Ovary (tissue), 9 donors: ENCODE results near the gene IL18BP. TPM values are rescaled to one million over a fixed set of nuclear protein-coding genes. Genes with fewer than 3 reads are reported as not detected.

Experiments
- DNase-seq, 5 donors: peaks; one replicate each; pipeline ENCODE4 v3.0.0-alpha.2; 2019 to 2020
- H3K27ac ChIP-seq, 2 donors: fragments of 200-600 bp; one replicate each; pipeline versions ENCODE4 v1.5.1 to v1.8.0; 2019 to 2022
- H3K27me3 ChIP-seq: fragments of 200-600 bp; one replicate; pipeline ENCODE4 v1.8.0; 2022
- H3K36me3 ChIP-seq: fragments of 200-600 bp; sonication (generic); one replicate; pipeline ENCODE4 v1.5.1; 2019
- H3K4me1 ChIP-seq: one replicate; pipeline ENCODE4 v1.8.1; 2013; ENCODE audit warnings: mild to moderate bottlenecking, moderate library complexity; ENCODE audit not compliant: insufficient read depth
- H3K4me3 ChIP-seq: fragments of 200-600 bp; sonication (generic); one replicate; pipeline ENCODE4 v1.5.1; 2017
- H3K9me3 ChIP-seq, 2 donors: fragments of 200-600 bp in 1 of 2; sonication (generic) in 1 of 2; one replicate each; pipeline versions ENCODE4 v1.5.1 to v1.8.1; 2013 to 2019; ENCODE audit warnings: mild to moderate bottlenecking in 1 of 2, moderate library complexity in 1 of 2
- CTCF ChIP-seq, 3 donors: fragments of 450-650 bp in 2 of 3; fragments of 200-600 bp in 1 of 3; IDR thresholded peaks; one replicate each; pipeline versions ENCODE4 v1.5.1 to v1.8.0; 2016 to 2022; ENCODE audit warnings: antibody characterized with exemption in 3 of 3, mild to moderate bottlenecking in 1 of 3
- EP300 ChIP-seq: sonication (generic); formaldehyde crosslinking; IDR thresholded peaks from one replicate; pipeline ENCODE4 v1.6.1; 2017; ENCODE audit warnings: antibody characterized with exemption
- POLR2A ChIP-seq: fragments of 450-650 bp; IDR thresholded peaks from one replicate; pipeline ENCODE4 v1.6.1; 2017; ENCODE audit warnings: antibody characterized with exemption, mild to moderate bottlenecking, moderate library complexity
- WGBS, 3 donors: extraction: QIAGEN DNeasy Blood & Tissue Kit in 1 of 3; methylation state at CpG; one replicate each; pipeline versions ENCODE4 v1.1.5 to v1.1.7; 2013 to 2017; 5-methylcytosine and 5-hydroxymethylcytosine counted together
- intact Hi-C, 4 donors: fragments of 100-400 bp; cut with DNase I; formaldehyde crosslinking; loops; one replicate each; pipeline versions ENCODE4 v1.11.0 to v1.15.1; 2022 to 2023
- polyA plus RNA-seq, 2 donors: library from polyadenylated mRNA; stranded (reverse); fragments of 200-250 nt in 1 of 2; fragments of 350-450 nt in 1 of 2; fragmentation: Illumina TruSeq in 1 of 2; extraction: RNeasy Lipid Tissue Mini Kit (QIAGEN cat#74804) in 1 of 2; gene quantifications; one replicate each; pipeline ENCODE4 v1.2.3, GENCODE V29; 2013 to 2014
- total RNA-seq, 7 donors: library from RNA; depleted of rRNA in 2 of 7; stranded (reverse); fragments of >200 nt in 2 of 7; fragmentation: NEBNext Ultra II Directional in 3 of 7; extraction: Animal tissue kit (Norgen Biotek cat#: 25700) in 3 of 7; gene quantifications; one replicate each; pipeline versions ENCODE4 v1.1.0 to v1.2.4, GENCODE V29; 2016 to 2023
- donor health status: DM: no; HTN: no; CAD: no; lungs with moderate emphysema.
- donor health status: DM: no; HTN: no; CAD: no.
- donor health status: Bipolar disorder and iron deficiency.
- donor health status: DM: yes; HTN: yes; CAD: no.
- donor health status: DM: no; HTN: no; CAD: no.
- donor health status: DM: yes; HTN: yes; CAD: no.

Gene IL18BP
- total and polyA plus RNA-seq, 9 donors, result 4.6 to 17.1 (median 8.8) TPM

GRCh38 chr11:72014761-72015320 lies 16.1 kb downstream of the IL18BP start:
- H3K9me3 ChIP-seq, result no peaks in the 10 kb centered on the region
- 78 to 81% (median 79%) methylated on average over 16 of the region's 16 CpGs for WGBS, 3 donors
- H3K4me3 ChIP-seq, result no peak overlapping the region
- H3K4me1 ChIP-seq, result peaks cover 9% of the 10 kb centered on the region
- no peak overlapping the region for H3K27ac ChIP-seq
- no peak for TF ChIP-seq POLR2A
- no peak for TF ChIP-seq CTCF (IDR thresholded peaks at IDR 0.05)
- TF ChIP-seq EP300, result no peak
- intact Hi-C loops, result no loop called here
- H3K27me3 ChIP-seq, result no peaks in the 10 kb centered on the region
- H3K36me3 ChIP-seq, result no peaks in the 10 kb centered on the region
- DNase-seq, result no peak

GRCh38 chr11:72015511-72016061 lies 16.9 kb downstream of the IL18BP start:
- Histone ChIP-seq H3K27ac (no peak overlapping the region), H3K9me3 (no peaks in the 10 kb centered on the region), H3K4me1 (peaks cover 9% of the 10 kb centered on the region), H3K36me3 (no peaks in the 10 kb centered on the region), H3K4me3 (no peak overlapping the region), H3K27me3 (no peaks in the 10 kb centered on the region)
- TF ChIP-seq EP300 (no peak), CTCF (IDR thresholded peaks at IDR 0.05) (peak in 1 of 3 donors; percentile 10)
- no peak for DNase-seq
- intact Hi-C loops, result no loop called here
- 81 to 86% (median 84%) methylated on average over 10 of the region's 10 CpGs for WGBS, 3 donors

GRCh38 chr11:72018171-72018570 lies 19.5 kb downstream of the IL18BP start:
- Histone ChIP-seq H3K9me3 (no peaks in the 10 kb centered on the region), H3K27me3 (no peaks in the 10 kb centered on the region), H3K27ac (no peak overlapping the region), H3K36me3 (no peaks in the 10 kb centered on the region), H3K4me3 (no peak overlapping the region), H3K4me1 (peaks cover 5% of the 10 kb centered on the region)
- DNase-seq, result no peak
- 79 to 83% (median 82%) methylated on average over 9 of the region's 9 CpGs for WGBS, 3 donors
- intact Hi-C loops, result no loop called here
- TF ChIP-seq CTCF (IDR thresholded peaks at IDR 0.05) (no peak), POLR2A (no peak), EP300 (no peak)

DNA sequence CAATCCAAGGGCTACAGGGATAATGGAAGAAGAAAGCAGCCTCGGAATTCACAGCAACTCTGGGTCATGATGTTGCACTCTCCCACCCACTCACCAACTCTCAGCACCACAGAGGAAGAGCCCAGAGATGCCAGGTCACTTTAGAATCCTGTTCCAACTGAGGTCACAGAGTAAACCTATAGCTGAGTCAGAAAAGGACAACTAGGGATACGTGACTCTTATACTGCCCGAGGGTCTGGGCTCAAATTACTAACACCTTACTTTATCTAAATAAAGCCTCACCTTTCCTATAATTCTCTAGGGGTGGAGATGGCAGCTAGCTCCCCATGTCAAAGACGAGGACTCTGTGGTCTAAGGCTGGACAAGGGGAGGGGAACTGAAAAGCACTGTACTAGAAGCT lies 24.6 kb downstream of the IL18BP start:
- intact Hi-C loops, result loop anchor here in 1 of 4 donors (5.0 kb wide), 1 partner anchor 69 kb away; no protein-coding TSS in a partner anchor
- no peaks in the 10 kb centered on the region for H3K36me3 ChIP-seq
- H3K27ac ChIP-seq, result no peak overlapping the region
- DNase-seq, result no peak
- TF ChIP-seq EP300 (no peak), POLR2A (no peak), CTCF (IDR thresholded peaks at IDR 0.05) (no peak)
- 66 to 75% (median 75%) methylated on average over 4 of the region's 4 CpGs for WGBS, 3 donors
- peaks cover 5% of the 10 kb centered on the region for H3K4me1 ChIP-seq
- H3K4me3 ChIP-seq, result no peak overlapping the region
- H3K27me3 ChIP-seq, result no peaks in the 10 kb centered on the region
- no peaks in the 10 kb centered on the region for H3K9me3 ChIP-seq
